Neural progenitor cell (in vitro differentiated cells): Measurements from ENCODE around the gene BIRC6. TPM values are rescaled to one million over a fixed set of nuclear protein-coding genes. Genes with fewer than 3 reads are reported as not detected.

Source experiments
- DNase-seq: peaks from one replicate; pipeline ENCODE4 v3.0.0-alpha.2; 2016; ENCODE audit warnings: low spot score
- H2AFZ ChIP-seq: fragments of 200-600 bp; sonication (generic); replicated peaks from 2 replicates; pipeline ENCODE4 v1.6.1; 2016; ENCODE audit warnings: antibody characterized with exemption
- H3F3A ChIP-seq: fragments of 200-600 bp; sonication (generic); 2 replicates; pipeline ENCODE4 v1.6.1; 2016; ENCODE audit warnings: antibody characterized with exemption, low read depth
- H3K27ac ChIP-seq: fragments of 200-600 bp; sonication (generic); 2 replicates; pipeline ENCODE4 v1.5.1; 2016; ENCODE audit warnings: mild to moderate bottlenecking
- H3K27me3 ChIP-seq: fragments of 200-600 bp; sonication (generic); 2 replicates; pipeline ENCODE4 v1.6.1; 2016; ENCODE audit warnings: mild to moderate bottlenecking, moderate library complexity
- H3K36me3 ChIP-seq: fragments of 200-600 bp; sonication (generic); 2 replicates; pipeline ENCODE4 v1.5.1; 2016
- H3K4me1 ChIP-seq: fragments of 200-600 bp; sonication (generic); 2 replicates; pipeline ENCODE4 v1.6.1; 2016; ENCODE audit warnings: mixed run types
- H3K4me2 ChIP-seq: fragments of 200-600 bp; sonication (generic); 2 replicates; pipeline ENCODE4 v1.6.1; 2016
- H3K4me3 ChIP-seq: fragments of 200-600 bp; sonication (generic); 2 replicates; pipeline ENCODE4 v1.5.1; 2016
- H3K79me2 ChIP-seq: fragments of 200-600 bp; sonication (generic); 2 replicates; pipeline ENCODE4 v1.6.1; 2016; ENCODE audit warnings: low read depth
- H3K9ac ChIP-seq: fragments of 200-600 bp; sonication (generic); 2 replicates; pipeline ENCODE4 v1.6.1; 2016
- H3K9me3 ChIP-seq: fragments of 200-600 bp; sonication (generic); 2 replicates; pipeline ENCODE4 v1.5.1; 2016; ENCODE audit warnings: low read depth
- H4K20me1 ChIP-seq: fragments of 200-600 bp; sonication (generic); 2 replicates; pipeline ENCODE4 v1.6.1; 2016; ENCODE audit warnings: low read depth
- H3K27ac Mint-ChIP-seq: 3 replicates; pipeline ENCODE4 v1.8.0; 2021; ENCODE audit warnings: mixed read lengths
- H3K27me3 Mint-ChIP-seq: 2 replicates; pipeline ENCODE4 v1.8.0; 2022; ENCODE audit warnings: low read depth, mild to moderate bottlenecking, inconsistent platforms, moderate library complexity, mixed read lengths; ENCODE audit not compliant: insufficient read depth
- H3K36me3 Mint-ChIP-seq: 3 replicates; pipeline ENCODE4 v1.8.0; 2021; ENCODE audit warnings: mixed read lengths
- H3K4me1 Mint-ChIP-seq: 3 replicates; pipeline ENCODE4 v1.8.0; 2021; ENCODE audit warnings: mixed read lengths
- H3K4me3 Mint-ChIP-seq: 3 replicates; pipeline ENCODE4 v1.8.0; 2021; ENCODE audit warnings: mild to moderate bottlenecking, moderate library complexity, mixed read lengths
- H3K9me3 Mint-ChIP-seq: 3 replicates; pipeline ENCODE4 v1.8.0; 2020; ENCODE audit warnings: mixed read lengths
- CTCF ChIP-seq: fragments of 200-600 bp; sonication (generic); IDR thresholded peaks from 2 replicates; pipeline ENCODE4 v1.5.1; 2017; ENCODE audit warnings: antibody characterized with exemption, mild to moderate bottlenecking
- EZH2 ChIP-seq: fragments of 200-600 bp; sonication (generic); IDR thresholded peaks from 2 replicates; pipeline ENCODE4 v1.6.1; 2017; ENCODE audit warnings: antibody characterized with exemption, mild to moderate bottlenecking, moderate library complexity
- EZH2phosphoT487 ChIP-seq: fragments of 200-600 bp; sonication (generic); IDR thresholded peaks from 2 replicates; pipeline ENCODE4 v1.6.1; 2017; ENCODE audit warnings: antibody characterized with exemption
- total RNA-seq: library from RNA; depleted of rRNA; stranded (reverse); fragments of >200 nt; gene quantifications from 2 replicates; pipeline ENCODE4 v1.2.3, GENCODE V29; 2015; ENCODE audit warnings: low replicate concordance

Gene BIRC6
- total RNA-seq, 1 donor from 2014 or later: 105 TPM

GRCh38 chr2:32562906-32563305 lies 206.1 kb downstream of the BIRC6 start:
- peaks cover 9% of the 10 kb centered on the region for H3K36me3 ChIP-seq
- H3K9ac ChIP-seq: no peak overlapping the region
- Mint-ChIP-seq H3K9me3 (peaks cover 2% of the 10 kb centered on the region), H3K36me3 (peaks cover 29% of the 10 kb centered on the region), H3K27ac (no peak overlapping the region), H3K27me3 (peaks cover 4% of the 10 kb centered on the region), H3K4me1 (no peaks in the 10 kb centered on the region), H3K4me3 (no peak overlapping the region)
- H3K79me2 ChIP-seq: no peaks in the 10 kb centered on the region
- no peak for DNase-seq
- H2AFZ ChIP-seq: no peak overlapping the region
- no peaks in the 10 kb centered on the region for H3K9me3 ChIP-seq
- no peaks in the 10 kb centered on the region for H3F3A ChIP-seq
- H3K4me3 ChIP-seq: no peak overlapping the region
- H3K4me1 ChIP-seq: no peaks in the 10 kb centered on the region
- H3K4me2 ChIP-seq: no peak overlapping the region
- H3K27ac ChIP-seq: no peak overlapping the region
- no peaks in the 10 kb centered on the region for H3K27me3 ChIP-seq
- TF ChIP-seq EZH2 (no peak), CTCF (no peak), EZH2phosphoT487 (no peak)
- no peaks in the 10 kb centered on the region for H4K20me1 ChIP-seq

- Mint-ChIP-seq H3K9me3 (peaks cover 2% of the 10 kb centered on the region), H3K4me3 (no peak overlapping the region), H3K36me3 (peaks cover 30% of the 10 kb centered on the region), H3K27me3 (peaks cover 4% of the 10 kb centered on the region), H3K4me1 (no peaks in the 10 kb centered on the region), H3K27ac (no peak overlapping the region)
- Histone ChIP-seq H3K4me3 (no peak overlapping the region), H3K79me2 (no peaks in the 10 kb centered on the region), H3F3A (no peaks in the 10 kb centered on the region), H3K27ac (no peak overlapping the region), H3K36me3 (peaks cover 3% of the 10 kb centered on the region), H3K27me3 (no peaks in the 10 kb centered on the region), H3K9ac (no peak overlapping the region), H3K4me1 (no peaks in the 10 kb centered on the region), H3K9me3 (no peaks in the 10 kb centered on the region), H4K20me1 (no peaks in the 10 kb centered on the region), H3K4me2 (no peak overlapping the region), H2AFZ (no peak overlapping the region)
- TF ChIP-seq EZH2phosphoT487 (no peak), CTCF (no peak), EZH2 (no peak)
- no peak for DNase-seq
Measured at GRCh38 chr2:32564417-32565035, 207.7 kb downstream of the BIRC6 start.

GRCh38 chr2:32565902-32566301 lies 209.1 kb downstream of the BIRC6 start:
- H3K9me3 Mint-ChIP-seq: peaks cover 2% of the 10 kb centered on the region
- Histone ChIP-seq H3K36me3 (peaks cover 3% of the 10 kb centered on the region), H3F3A (no peaks in the 10 kb centered on the region), H3K4me3 (no peak overlapping the region), H3K4me1 (no peaks in the 10 kb centered on the region), H2AFZ (no peak overlapping the region), H3K9me3 (no peaks in the 10 kb centered on the region), H3K27me3 (no peaks in the 10 kb centered on the region), H3K9ac (no peak overlapping the region), H3K27ac (no peak overlapping the region), H3K79me2 (no peaks in the 10 kb centered on the region), H3K4me2 (no peak overlapping the region), H4K20me1 (no peaks in the 10 kb centered on the region)
- no peak overlapping the region for H3K27ac Mint-ChIP-seq
- no peaks in the 10 kb centered on the region for H3K4me1 Mint-ChIP-seq
- TF ChIP-seq EZH2: no peak
- no peak overlapping the region for H3K4me3 Mint-ChIP-seq
- no peak for DNase-seq
- H3K27me3 Mint-ChIP-seq: peaks cover 4% of the 10 kb centered on the region
- peaks cover 31% of the 10 kb centered on the region for H3K36me3 Mint-ChIP-seq

GRCh38 chr2:32572030-32572429 lies 215.2 kb downstream of the BIRC6 start:
- no peak overlapping the region for H3K4me2 ChIP-seq
- H3K36me3 ChIP-seq: no peaks in the 10 kb centered on the region
- DNase-seq: no peak
- Mint-ChIP-seq H3K4me1 (no peaks in the 10 kb centered on the region), H3K27me3 (peaks cover 8% of the 10 kb centered on the region), H3K36me3 (peaks cover 20% of the 10 kb centered on the region), H3K4me3 (no peak overlapping the region), H3K27ac (no peak overlapping the region), H3K9me3 (no peaks in the 10 kb centered on the region)
- no peak overlapping the region for H3K27ac ChIP-seq
- no peaks in the 10 kb centered on the region for H3F3A ChIP-seq
- no peaks in the 10 kb centered on the region for H3K27me3 ChIP-seq
- no peak for TF ChIP-seq CTCF
- no peak for TF ChIP-seq EZH2
- no peak for TF ChIP-seq EZH2phosphoT487
- no peaks in the 10 kb centered on the region for H3K79me2 ChIP-seq
- no peak overlapping the region for H3K4me3 ChIP-seq
- H3K9me3 ChIP-seq: no peaks in the 10 kb centered on the region
- no peak overlapping the region for H2AFZ ChIP-seq
- no peak overlapping the region for H3K9ac ChIP-seq
- H4K20me1 ChIP-seq: no peaks in the 10 kb centered on the region
- H3K4me1 ChIP-seq: no peaks in the 10 kb centered on the region
